Lower leg skin (tissue), 4 donors: Measurements from ENCODE around the gene EPHA5. TPM values are rescaled to one million over a fixed set of nuclear protein-coding genes. Genes with fewer than 3 reads are reported as not detected.

Experiments
- DNase-seq, 2 donors: peaks; one replicate each; pipeline ENCODE4 v3.0.0-alpha.2; 2019; ENCODE audit warnings: low spot score in 2 of 2
- H3K4me3 ChIP-seq: fragments of 200-600 bp; sonication (generic); 2 replicates; pipeline ENCODE4 v1.5.1; 2017; ENCODE audit warnings: mild to moderate bottlenecking, low read depth; ENCODE audit not compliant: poor library complexity, severe bottlenecking
- CTCF ChIP-seq, 3 donors: fragments of 450-650 bp; IDR thresholded peaks; one replicate each; pipeline ENCODE4 v1.5.1; 2016; ENCODE audit warnings: antibody characterized with exemption in 3 of 3, mild to moderate bottlenecking in 3 of 3, moderate library complexity in 2 of 3
- POLR2A ChIP-seq, 2 donors: fragments of 450-650 bp; IDR thresholded peaks; one replicate each; pipeline ENCODE4 v1.6.1; 2016 to 2017; ENCODE audit warnings: antibody characterized with exemption in 2 of 2, mild to moderate bottlenecking in 1 of 2, moderate library complexity in 1 of 2
- WGBS, 2 donors: methylation state at CpG; one replicate each; pipeline ENCODE4 v1.1.5; 2018; 5-methylcytosine and 5-hydroxymethylcytosine counted together
- intact Hi-C: fragments of 100-400 bp; cut with DNase I; formaldehyde crosslinking; loops from one replicate; pipeline ENCODE4 v1.15.0; 2023; ENCODE audit warnings: low total_unique reads
- total RNA-seq, 4 donors: library from RNA; depleted of rRNA; stranded (reverse); fragments of >200 nt; gene quantifications; one replicate each; pipeline ENCODE4 v1.1.0, GENCODE V29; 2016

The EPHA5 gene
- total RNA-seq, 4 donors from 2014 or later = 0.34 to 0.63 (median 0.51) TPM

- H3K4me3 ChIP-seq = no peak overlapping the region
- TF ChIP-seq POLR2A (IDR thresholded peaks at IDR 0.05) (no peak), CTCF (IDR thresholded peaks at IDR 0.05) (no peak)
- 78 to 85% methylated on average over 1 of the region's 1 CpG for WGBS, 2 donors
- DNase-seq = no peak
- intact Hi-C loops = no loop called here
Observed at GRCh38 chr4:65658117-65658516, 12.2 kb downstream of the EPHA5 start.

GRCh38 chr4:65656008-65656407 lies 14.3 kb downstream of the EPHA5 start:
- DNase-seq = no peak
- no peak overlapping the region for H3K4me3 ChIP-seq
- intact Hi-C loops = no loop called here
- TF ChIP-seq POLR2A (IDR thresholded peaks at IDR 0.05) (no peak), CTCF (IDR thresholded peaks at IDR 0.05) (no peak)

- no peak overlapping the region for H3K4me3 ChIP-seq
- no peak for TF ChIP-seq CTCF (IDR thresholded peaks at IDR 0.05)
- no peak for TF ChIP-seq POLR2A (IDR thresholded peaks at IDR 0.05)
- 86 to 87% methylated on average over 1 of the region's 1 CpG for whole genome bisulfite sequencing, 2 donors
- no peak for DNase-seq
- intact Hi-C loops = no loop called here
Observed at GRCh38 chr4:65654976-65655375, 15.3 kb downstream of the EPHA5 start.

- 82 to 84% methylated on average over 6 of the region's 6 CpGs for WGBS, 2 donors
- intact Hi-C loops = no loop called here
- DNase-seq = no peak
- no peak overlapping the region for H3K4me3 ChIP-seq
- TF ChIP-seq CTCF (IDR thresholded peaks at IDR 0.05) = no peak
- no peak for TF ChIP-seq POLR2A (IDR thresholded peaks at IDR 0.05)
Observed at GRCh38 chr4:65653740-65654361, 16.4 kb downstream of the EPHA5 start.

GRCh38 chr4:65651751-65652150 lies 18.5 kb downstream of the EPHA5 start:
- TF ChIP-seq CTCF (IDR thresholded peaks at IDR 0.05) = no peak
- TF ChIP-seq POLR2A (IDR thresholded peaks at IDR 0.05) = no peak
- WGBS, 2 donors = 72 to 78% methylated on average over 3 of the region's 3 CpGs
- DNase-seq = no peak
- no peak overlapping the region for H3K4me3 ChIP-seq
- intact Hi-C loops = no loop called here

- no peak for DNase-seq
- intact Hi-C loops = no loop called here
- no peak for TF ChIP-seq CTCF (IDR thresholded peaks at IDR 0.05)
- TF ChIP-seq POLR2A (IDR thresholded peaks at IDR 0.05) = no peak
- 18 to 39% methylated on average over 1 of the region's 1 CpG for WGBS, 2 donors
- H3K4me3 ChIP-seq = no peak overlapping the region
Observed at GRCh38 chr4:65651031-65651430, 19.3 kb downstream of the EPHA5 start.
